ENCODE measurements around the gene LRRK1.
"Not testable (repeated sequence)": the region's sequence is repeated elsewhere in the genome, so short reads cannot be mapped to it uniquely, and the experiment has no call there.

Gene LRRK1

GRCh38 chr15:101083336-101084045, 164.3 kb downstream of the LRRK1 start:
- no peak for DNase-seq

DNA sequence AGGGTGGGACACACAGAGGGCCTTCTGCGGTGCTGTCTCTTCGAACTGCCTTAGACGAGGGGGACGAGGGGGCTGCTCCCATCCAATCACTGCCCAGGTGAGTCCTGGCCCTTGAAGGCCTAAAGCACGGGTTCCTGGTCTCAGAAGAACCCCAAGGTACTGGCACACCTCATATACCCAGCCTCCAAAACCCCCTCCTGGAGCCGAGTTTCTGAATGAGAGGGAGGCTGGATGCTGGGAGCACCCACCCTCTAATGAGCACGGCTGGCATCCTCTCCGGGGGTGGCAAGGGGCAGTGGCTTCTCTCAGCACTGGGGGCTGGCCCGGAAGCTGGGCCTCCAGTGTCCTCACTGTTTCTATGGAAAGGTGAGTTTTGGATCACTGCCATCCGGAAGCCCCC, 165.6 kb downstream of the LRRK1 start:
- no peak for DNase-seq

- no peak for DNase-seq
Observed at GRCh38 chr15:101085311-101085700, 166.1 kb downstream of the LRRK1 start.

DNA sequence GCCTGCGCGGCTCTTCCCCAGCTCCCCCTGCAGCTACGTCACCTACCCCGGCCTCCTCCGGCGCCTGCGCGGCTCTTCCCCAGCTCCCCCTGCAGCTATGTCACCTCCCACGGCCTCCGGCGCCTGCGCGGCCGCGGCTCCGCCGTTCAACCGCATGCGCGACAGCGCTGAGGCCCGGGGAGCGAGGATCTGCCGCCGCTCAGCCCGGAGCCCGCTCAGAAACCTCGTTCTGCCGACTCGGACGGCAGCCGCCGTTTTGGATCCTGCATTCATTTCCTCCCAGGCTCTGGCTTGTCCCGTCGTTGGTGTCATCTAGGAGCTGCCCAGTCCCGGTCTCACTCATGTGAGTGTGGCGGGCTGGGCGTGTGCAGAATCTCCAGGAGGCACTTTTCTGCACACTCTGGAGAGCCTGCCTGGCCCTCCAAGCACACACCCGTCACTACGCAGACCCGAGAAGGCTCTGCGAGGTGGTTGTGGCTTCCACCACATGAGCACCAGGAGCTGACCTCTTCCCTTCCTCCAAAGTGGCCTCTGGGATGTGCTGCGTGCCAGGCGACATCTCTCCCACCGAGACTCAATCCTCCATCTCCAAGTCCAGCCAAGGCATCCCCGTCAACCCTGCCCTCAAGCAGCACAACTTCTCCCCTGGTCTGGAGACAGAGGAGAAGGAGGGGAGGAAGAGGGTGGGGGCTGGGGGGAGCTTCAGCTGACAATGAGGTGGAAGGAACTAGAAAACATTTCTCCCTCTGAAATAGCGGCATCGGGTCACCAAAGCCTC, 167.4 kb downstream of the LRRK1 start:
- DNase-seq, result no peak

GRCh38 chr15:101087172-101087769, 168.1 kb downstream of the LRRK1 start:
- no peak for DNase-seq

DNA sequence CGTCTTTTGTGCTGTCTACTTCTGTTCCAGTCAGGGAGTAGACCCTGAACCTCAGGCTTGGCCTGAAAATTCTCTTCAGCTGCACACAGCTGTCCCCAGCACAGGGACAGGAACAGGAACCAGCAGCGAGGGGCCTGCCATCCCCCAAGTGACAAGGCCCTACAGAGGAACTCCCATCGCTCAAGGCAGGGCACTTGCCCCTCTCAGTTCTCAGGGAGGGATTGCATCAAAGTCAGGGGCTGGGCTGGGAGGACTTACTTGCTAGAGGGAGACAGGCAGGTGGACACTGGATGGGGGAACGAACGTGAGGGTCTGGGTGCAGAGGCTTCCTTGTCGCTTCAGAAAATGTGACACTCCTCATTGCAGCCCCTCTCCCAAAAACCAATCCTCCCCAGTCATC, 169.1 kb downstream of the LRRK1 start:
- no peak for DNase-seq

DNA sequence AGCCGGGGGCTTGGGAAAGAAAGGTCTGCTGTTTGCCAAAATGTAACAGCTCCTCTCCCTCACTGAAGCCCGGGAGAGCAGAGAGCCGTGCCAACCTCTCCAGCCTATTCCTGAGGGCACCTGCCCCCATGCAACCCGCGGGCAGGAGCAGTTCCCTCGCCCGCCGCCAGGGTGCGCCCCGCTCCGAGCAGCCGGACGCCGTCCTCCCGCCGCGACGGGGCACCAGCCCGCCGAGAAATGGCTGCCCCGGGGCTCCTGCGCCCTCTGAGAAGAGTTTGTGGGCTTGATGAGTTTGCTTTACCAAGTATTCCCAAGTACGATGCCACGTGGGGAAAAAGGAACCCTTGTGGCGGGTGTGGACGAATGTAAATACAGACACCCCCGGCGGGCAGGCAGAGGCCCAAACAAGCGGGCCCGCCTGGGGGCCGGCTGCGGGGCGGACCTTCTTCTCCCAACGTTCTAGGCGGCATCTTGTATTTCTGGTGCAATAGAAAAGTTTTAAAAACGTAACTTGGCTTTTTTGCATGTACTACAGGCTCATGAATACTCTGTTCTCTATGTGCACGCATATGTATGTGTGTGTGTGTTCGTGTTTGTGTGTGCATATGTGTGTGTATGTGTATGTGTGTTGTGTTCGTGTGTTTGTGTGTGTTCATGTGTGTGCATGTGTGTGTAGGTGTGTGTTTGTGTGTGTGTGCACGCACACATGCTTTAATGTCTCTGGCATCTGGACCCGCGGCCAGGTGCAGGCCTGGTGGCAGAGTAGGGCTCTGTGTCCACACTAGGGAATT, 169.8 kb downstream of the LRRK1 start:
- DNase-seq, result peak; percentile 77

GRCh38 chr15:101089579-101090427, 170.6 kb downstream of the LRRK1 start:
- no peak for DNase-seq

- DNase-seq, result no peak
Observed at GRCh38 chr15:101090428-101090790, 171.3 kb downstream of the LRRK1 start.

GRCh38 chr15:101091080-101092017, 172.2 kb downstream of the LRRK1 start:
- no peak for DNase-seq

GRCh38 chr15:101092156-101092866, 173.2 kb downstream of the LRRK1 start:
- DNase-seq, result no peak

GRCh38 chr15:101092867-101093202, 173.7 kb downstream of the LRRK1 start:
- DNase-seq, result no peak

GRCh38 chr15:101093958-101094357, 174.8 kb downstream of the LRRK1 start:
- no peak for DNase-seq

GRCh38 chr15:101095796-101096406, 176.7 kb downstream of the LRRK1 start:
- DNase-seq, result not testable (repeated sequence)

GRCh38 chr15:101097111-101097510, 178.0 kb downstream of the LRRK1 start:
- no peak for DNase-seq

GRCh38 chr15:101099183-101099582, 180.0 kb downstream of the LRRK1 start:
- DNase-seq, result peak; percentile 16

GRCh38 chr15:101100118-101100517, 181.0 kb downstream of the LRRK1 start:
- DNase-seq, result no peak

- no peak for DNase-seq
Observed at GRCh38 chr15:101100593-101101442, 181.7 kb downstream of the LRRK1 start.

DNA sequence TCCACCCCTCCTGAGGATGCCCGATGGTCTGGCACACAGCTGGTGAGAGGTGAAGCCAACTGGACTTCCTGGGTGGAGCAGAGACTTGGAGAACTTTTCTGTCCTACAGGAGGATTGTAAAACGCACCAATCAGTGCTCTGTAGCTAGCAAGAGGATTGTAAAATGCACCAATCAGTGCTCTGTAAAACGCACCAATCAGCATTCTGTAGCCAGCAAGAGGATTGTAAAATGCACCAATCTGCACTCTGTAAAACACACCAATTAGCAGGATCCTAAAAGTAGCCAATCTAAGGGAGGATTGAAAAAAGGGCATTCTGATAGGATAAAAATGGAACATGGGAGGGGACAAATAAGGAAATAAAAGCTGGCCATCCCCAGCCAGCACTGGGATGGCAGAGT, 182.5 kb downstream of the LRRK1 start:
- no peak for DNase-seq
